Omental fat pad (tissue), 4 donors: ENCODE measurements around the gene ETV6. TPM values are rescaled to one million over a fixed set of nuclear protein-coding genes. Genes with fewer than 3 reads are reported as not detected.

ENCODE experiments used
- ATAC-seq: fragments of 150-250 bp; one replicate; pipeline ENCODE4 v1.9.1; 2016; ENCODE audit warnings: mild to moderate bottlenecking, moderate library complexity; ENCODE audit not compliant: low FRiP score
- DNase-seq: peaks from one replicate; pipeline ENCODE4 v3.0.0-alpha.2; 2019; ENCODE audit warnings: low spot score
- total RNA-seq, 4 donors: library from RNA; depleted of rRNA; stranded (reverse); fragments of >200 nt; gene quantifications; one replicate each; pipeline ENCODE4 v1.1.0, GENCODE V29; 2016
- TF ChIP-seq, protein P1 (sequence below), 3 donors: fragments of 450-650 bp; IDR thresholded peaks; one replicate each; pipeline ENCODE4 v1.5.1; 2016 to 2017; ENCODE audit warnings: antibody characterized with exemption in 3 of 3, mild to moderate bottlenecking in 3 of 3, moderate library complexity in 2 of 3

The ETV6 gene
- total RNA-seq, 4 donors from 2014 or later, result 9.3 to 28.2 (median 17.6) TPM

DNA sequence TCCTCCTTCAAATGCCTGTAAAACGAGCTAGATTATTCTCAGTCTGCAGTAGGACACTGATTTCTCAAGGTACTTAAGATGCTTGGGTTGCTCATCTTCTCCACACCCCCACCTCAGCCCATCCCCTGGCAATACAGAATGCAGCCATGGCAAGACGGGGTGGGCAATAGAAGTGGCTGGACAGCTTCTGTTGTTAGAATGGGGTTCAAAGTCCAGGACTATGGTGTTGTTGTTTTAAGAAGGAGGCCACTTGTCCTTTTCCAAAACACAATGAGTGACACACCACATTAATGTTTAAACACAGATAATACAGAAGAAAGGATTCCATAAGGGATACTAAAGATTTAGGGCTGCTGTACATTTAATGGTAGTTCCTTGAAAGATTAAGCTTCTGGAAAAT, 232.4 kb downstream of the ETV6 start:
- DNase-seq (no peak), ATAC-seq (no peak)
- TF ChIP-seq, protein P1, sequence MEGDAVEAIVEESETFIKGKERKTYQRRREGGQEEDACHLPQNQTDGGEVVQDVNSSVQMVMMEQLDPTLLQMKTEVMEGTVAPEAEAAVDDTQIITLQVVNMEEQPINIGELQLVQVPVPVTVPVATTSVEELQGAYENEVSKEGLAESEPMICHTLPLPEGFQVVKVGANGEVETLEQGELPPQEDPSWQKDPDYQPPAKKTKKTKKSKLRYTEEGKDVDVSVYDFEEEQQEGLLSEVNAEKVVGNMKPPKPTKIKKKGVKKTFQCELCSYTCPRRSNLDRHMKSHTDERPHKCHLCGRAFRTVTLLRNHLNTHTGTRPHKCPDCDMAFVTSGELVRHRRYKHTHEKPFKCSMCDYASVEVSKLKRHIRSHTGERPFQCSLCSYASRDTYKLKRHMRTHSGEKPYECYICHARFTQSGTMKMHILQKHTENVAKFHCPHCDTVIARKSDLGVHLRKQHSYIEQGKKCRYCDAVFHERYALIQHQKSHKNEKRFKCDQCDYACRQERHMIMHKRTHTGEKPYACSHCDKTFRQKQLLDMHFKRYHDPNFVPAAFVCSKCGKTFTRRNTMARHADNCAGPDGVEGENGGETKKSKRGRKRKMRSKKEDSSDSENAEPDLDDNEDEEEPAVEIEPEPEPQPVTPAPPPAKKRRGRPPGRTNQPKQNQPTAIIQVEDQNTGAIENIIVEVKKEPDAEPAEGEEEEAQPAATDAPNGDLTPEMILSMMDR (IDR thresholded peaks at IDR 0.05), result no peak

DNA sequence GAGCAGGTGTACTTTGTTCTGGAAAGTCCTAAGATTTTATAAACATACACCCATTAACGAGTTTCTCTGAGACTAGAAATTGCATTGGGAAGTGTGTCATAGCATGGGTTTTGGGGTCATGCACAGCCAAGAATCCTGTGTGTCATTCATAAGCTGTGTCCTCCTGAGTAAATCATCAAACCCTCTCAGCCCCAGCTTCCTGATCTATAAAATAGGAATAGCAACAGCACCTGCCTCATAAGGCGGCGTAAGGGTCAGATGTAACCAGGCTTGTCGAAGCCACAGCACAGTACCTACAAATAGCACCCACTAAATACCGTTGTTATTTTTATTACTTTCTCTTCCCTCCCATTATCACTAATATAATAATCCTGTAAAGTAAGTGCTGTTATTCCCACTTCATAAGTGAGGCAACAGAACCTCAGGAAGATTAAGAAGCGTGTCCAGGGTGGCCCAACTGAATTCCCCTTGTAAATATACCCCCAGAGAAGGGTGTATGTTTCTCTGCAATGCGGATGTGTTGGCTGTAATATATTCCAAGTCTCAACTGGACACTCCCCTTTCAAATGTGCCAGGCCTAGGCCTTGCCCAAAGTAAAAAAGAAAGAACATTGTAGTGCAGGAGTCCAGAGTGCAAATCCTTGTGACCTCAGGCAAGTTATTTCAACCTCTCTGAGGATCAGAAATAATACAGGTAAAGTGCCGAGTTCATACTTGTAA, 233.0 kb downstream of the ETV6 start:
- DNase-seq, result no peak
- no peak for ATAC-seq

DNA sequence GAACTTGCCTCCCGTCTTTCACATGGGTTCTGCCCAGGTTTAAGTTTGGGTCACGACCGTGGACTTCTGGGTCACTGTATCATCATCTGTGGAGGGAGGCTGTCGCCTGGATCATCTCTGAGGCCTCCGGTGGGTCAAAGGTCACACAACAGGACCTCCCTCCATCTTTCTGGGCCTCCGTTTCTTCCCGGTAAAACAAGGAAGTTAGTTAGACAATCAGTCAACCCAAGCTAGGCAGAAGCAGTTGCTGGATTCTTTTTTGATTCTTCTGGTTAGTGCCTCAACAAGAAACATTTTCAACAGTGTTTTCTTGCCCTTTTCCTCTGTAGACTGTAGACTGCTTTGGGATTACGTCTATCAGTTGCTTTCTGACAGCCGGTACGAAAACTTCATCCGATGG, 234.6 kb downstream of the ETV6 start:
- no peak for ATAC-seq
- no peak for DNase-seq
- TF ChIP-seq, protein P1 (IDR thresholded peaks at IDR 0.05), result no peak

More for the DNA sequence above, 233.0 kb downstream of the ETV6 start:
- TF ChIP-seq, protein P1 (IDR thresholded peaks at IDR 0.05), result no peak

DNA sequence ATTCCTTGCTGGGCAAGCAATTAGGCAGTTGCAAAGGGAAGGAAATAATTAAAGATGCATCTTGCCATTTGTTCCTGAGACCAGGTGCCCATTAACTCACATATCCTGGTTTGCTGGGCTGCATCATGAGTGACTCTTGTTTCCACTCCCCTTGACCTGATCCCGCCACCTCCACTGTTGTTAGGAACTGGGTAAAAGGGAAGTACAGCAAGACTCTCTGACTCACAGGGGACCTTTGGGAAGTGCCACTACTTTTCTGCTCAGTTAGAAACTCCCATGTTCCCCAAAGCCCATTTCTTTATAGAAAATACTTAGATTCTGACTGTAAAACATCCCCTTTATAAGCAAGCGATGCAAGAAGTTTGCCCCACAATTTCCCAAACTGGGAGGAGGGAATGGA, 235.2 kb downstream of the ETV6 start:
- TF ChIP-seq, protein P1 (IDR thresholded peaks at IDR 0.05), result no peak
- ATAC-seq (peak; percentile 59), DNase-seq (no peak)

DNA sequence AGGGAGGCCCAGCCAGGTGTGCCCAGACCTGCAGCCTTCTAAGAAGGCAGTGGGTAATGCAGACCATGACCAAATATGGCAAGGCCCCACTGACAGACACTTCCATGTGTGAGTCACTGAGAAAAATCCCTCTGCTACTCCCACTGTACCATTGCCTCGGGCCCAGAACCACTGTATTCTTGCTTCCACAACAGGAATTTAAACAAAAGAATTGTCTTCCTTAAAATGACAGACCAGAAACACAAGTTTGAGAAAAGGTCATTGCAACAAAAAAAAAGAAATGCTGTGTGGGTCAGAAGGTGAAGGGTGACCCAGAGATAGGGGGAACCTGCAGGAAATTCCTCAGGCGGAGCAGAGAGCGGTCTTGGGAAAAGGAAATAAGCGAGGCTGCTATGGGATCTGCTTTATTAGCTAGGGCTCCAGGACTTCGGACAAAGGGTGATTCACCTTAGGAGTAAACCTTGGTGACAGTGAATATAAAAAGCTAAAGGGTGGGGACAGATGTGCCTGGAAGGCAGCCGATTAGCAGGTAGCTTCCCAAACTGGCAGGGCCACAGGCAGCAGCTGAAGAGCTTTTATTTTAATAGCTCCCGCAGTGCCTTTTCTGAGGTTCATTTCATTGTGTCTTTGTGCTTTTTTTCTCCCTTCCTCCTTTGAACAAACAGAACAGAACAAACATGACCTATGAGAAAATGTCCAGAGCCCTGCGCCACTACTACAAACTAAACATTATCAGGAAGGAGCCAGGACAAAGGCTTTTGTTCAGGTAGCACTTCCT, 236.0 kb downstream of the ETV6 start:
- TF ChIP-seq, protein P1 (IDR thresholded peaks at IDR 0.05), result no peak
- ATAC-seq, result peak; percentile 56
- no peak for DNase-seq

DNA sequence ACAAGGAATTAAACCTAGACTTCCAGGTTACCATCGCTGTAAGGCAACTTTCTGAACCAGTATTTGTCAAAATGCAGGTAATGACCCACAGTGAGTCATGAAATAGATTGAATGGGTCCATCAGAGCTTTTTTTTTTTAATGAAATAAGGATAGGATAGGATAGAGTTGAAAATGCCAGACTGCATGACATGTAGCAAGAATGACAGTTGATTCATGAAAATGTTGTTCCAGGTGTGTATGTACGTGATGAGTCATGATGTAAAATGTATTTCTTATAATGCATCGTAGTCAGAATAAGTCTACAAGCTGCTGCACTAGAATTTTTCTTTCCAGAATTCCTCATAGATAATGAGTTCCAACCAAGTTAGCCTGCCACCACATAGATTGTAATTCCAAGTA, 236.9 kb downstream of the ETV6 start:
- no peak for DNase-seq
- no peak for ATAC-seq
- TF ChIP-seq, protein P1 (IDR thresholded peaks at IDR 0.05), result no peak
